Naive thymus-derived CD4-positive, alpha-beta T cell (primary cell): ENCODE data around the gene SLC36A1. TPM values are rescaled to one million over a fixed set of nuclear protein-coding genes. Genes with fewer than 3 reads are reported as not detected.
A peak's percentile ranks its signal among the peaks of the same experiment; 100 is the strongest.

Experiments used
- ATAC-seq: fragments of 150-1000 bp; cut with Tn5 transposase; 2 replicates; pipeline ENCODE4 v1.10.0; 2021; ENCODE audit warnings: mild to moderate bottlenecking, moderate library complexity
- CTCF ChIA-PET: fragments of 350-600 bp; sonication (Branson Sonifier 250); formaldehyde crosslinking; loops from one replicate; lab custom pipeline; 2021; ENCODE audit warnings: antibody characterized with exemption; lab: Charles Lee
- POLR2A ChIA-PET: fragments of 350-600 bp; sonication (Branson Sonifier 250); formaldehyde crosslinking; loops from one replicate; lab custom pipeline; 2021; ENCODE audit warnings: antibody characterized with exemption, inconsistent platforms; lab: Charles Lee
- DNase-seq, 9 donors: peaks; one replicate each; pipeline versions ENCODE4 v3.0.0 to v3.0.0-alpha.2; 2020 to 2022; ENCODE audit warnings: mixed read lengths in 1 of 9
- H3K27ac ChIP-seq: one replicate; pipeline ENCODE4 v1.7.0; 2013; ENCODE audit warnings: mild to moderate bottlenecking, low read depth, low read length, moderate library complexity
- H3K27me3 ChIP-seq, 2 donors: one replicate each; pipeline ENCODE4 v1.7.0; 2013; ENCODE audit warnings: low read length in 2 of 2, mild to moderate bottlenecking in 2 of 2, moderate library complexity in 2 of 2; ENCODE audit not compliant: control insufficient read depth in 2 of 2, insufficient read depth in 2 of 2
- H3K36me3 ChIP-seq, 3 experiments: 1 replicate in 2 of 3; 2 replicates in 1 of 3; pipeline ENCODE4 v1.7.0; 2013; ENCODE audit warnings: low read length in 3 of 3, mild to moderate bottlenecking in 3 of 3, moderate library complexity in 1 of 3; ENCODE audit not compliant: insufficient read depth in 3 of 3, control insufficient read depth in 2 of 3
- H3K4me1 ChIP-seq, 2 donors: one replicate each; pipeline ENCODE4 v1.7.0; 2013; ENCODE audit warnings: low read length in 2 of 2, mild to moderate bottlenecking in 2 of 2, moderate library complexity in 1 of 2; ENCODE audit not compliant: control insufficient read depth in 2 of 2, insufficient read depth in 2 of 2
- H3K4me3 ChIP-seq: 2 replicates; pipeline ENCODE4 v1.7.0; 2013; ENCODE audit warnings: mild to moderate bottlenecking, low read length
- H3K9me3 ChIP-seq, 3 experiments: 1 replicate in 2 of 3; 2 replicates in 1 of 3; pipeline ENCODE4 v1.7.0; 2013; ENCODE audit warnings: low read length in 3 of 3; ENCODE audit not compliant: control insufficient read depth in 2 of 3
- H3K27ac Mint-ChIP-seq, 9 donors: one replicate each; pipeline ENCODE4 v1.8.0; 2020 to 2022; ENCODE audit warnings: mixed read lengths in 9 of 9, mild to moderate bottlenecking in 8 of 9, moderate library complexity in 5 of 9, inconsistent platforms in 2 of 9
- H3K27me3 Mint-ChIP-seq, 5 donors: one replicate each; pipeline ENCODE4 v1.8.0; 2021 to 2022; ENCODE audit warnings: mixed read lengths in 5 of 5, mild to moderate bottlenecking in 1 of 5
- H3K36me3 Mint-ChIP-seq, 5 donors: one replicate each; pipeline ENCODE4 v1.8.0; 2020 to 2022; ENCODE audit warnings: mixed read lengths in 5 of 5, mild to moderate bottlenecking in 3 of 5, inconsistent platforms in 1 of 5
- H3K4me1 Mint-ChIP-seq, 7 donors: one replicate each; pipeline ENCODE4 v1.8.0; 2020 to 2022; ENCODE audit warnings: mixed read lengths in 7 of 7, mild to moderate bottlenecking in 3 of 7, inconsistent platforms in 1 of 7
- H3K4me3 Mint-ChIP-seq, 10 donors: one replicate each; pipeline ENCODE4 v1.8.0; 2020 to 2022; ENCODE audit warnings: mild to moderate bottlenecking in 10 of 10, mixed read lengths in 10 of 10, moderate library complexity in 6 of 10, inconsistent platforms in 2 of 10
- H3K9me3 Mint-ChIP-seq, 11 donors: one replicate each; pipeline ENCODE4 v1.8.0; 2020 to 2022; ENCODE audit warnings: mixed read lengths in 11 of 11, mild to moderate bottlenecking in 4 of 11, inconsistent platforms in 1 of 11, moderate library complexity in 1 of 11
- intact Hi-C, 2 donors: fragments of 100-400 bp; cut with micrococcal nuclease; formaldehyde crosslinking; loops; one replicate each; pipeline ENCODE4 v1.15.1; 2023
- polyA plus RNA-seq, 2 donors: library from polyadenylated mRNA; unstranded; fragments of 300-500 nt; fragmentation: Illumina TruSeq; gene quantifications; one replicate each; pipeline ENCODE4 v1.2.3, GENCODE V29; 2021
- total RNA-seq, 6 experiments: library from RNA in 5 of 6; stranded (reverse) in 5 of 6; gene quantifications; 1 replicate in 5 of 6; 2 replicates in 1 of 6; pipeline ENCODE4 v1.2.3 and lab custom pipeline; 2021 to 2026

SLC36A1 gene
- total and polyA plus RNA-seq, 7 experiments from 2014 or later: 0.45 to 16.6 (median 5.1) TPM

DNA sequence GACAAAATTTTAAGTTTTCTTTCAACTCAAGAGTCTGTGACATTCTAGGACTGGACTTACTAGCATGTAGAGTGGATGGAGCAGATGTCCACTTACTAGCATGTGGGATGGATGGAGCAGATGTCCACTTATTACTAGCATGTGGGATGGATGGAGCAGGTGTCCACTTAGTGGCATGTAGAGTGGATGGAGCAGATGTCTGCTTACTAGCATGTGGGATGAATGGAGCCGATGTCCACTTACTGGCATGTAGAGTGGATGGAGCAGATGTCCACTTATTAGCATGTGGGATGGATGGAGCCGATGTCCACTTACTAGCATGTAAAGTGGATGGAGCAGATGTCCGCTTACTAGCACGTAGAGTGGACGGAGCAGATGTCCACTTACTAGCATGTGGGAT is 2.4 kb downstream of the SLC36A1 start:
- ChIA-PET CTCF (interaction anchor here (1.3 to 2.9 kb wide), 2 partner anchors 14 to 202 kb away, joined by 3 to 37 read pairs; no protein-coding TSS in a partner anchor), POLR2A (no interaction called here)
- no peak overlapping the region for H3K27ac ChIP-seq
- Mint-ChIP-seq H3K4me3 (peak overlapping the region in 1 of 10 donors; percentile 95), H3K27ac (peak overlapping the region in 1 of 9 donors; percentile 14), H3K4me1 (peaks cover 18 to 24% (median 19%) of the 10 kb centered on the region in 7 donors), H3K36me3 (peaks cover 0 to 4% (median 0%) of the 10 kb centered on the region in 5 donors), H3K9me3 (peaks cover 0 to 3% (median 0%) of the 10 kb centered on the region in 11 donors), H3K27me3 (peaks cover 6 to 29% (median 7%) of the 10 kb centered on the region in 5 donors)
- no peak overlapping the region for H3K4me3 ChIP-seq
- peaks cover 0 to 3% of the 10 kb centered on the region in 2 donors for H3K27me3 ChIP-seq
- no peak for ATAC-seq
- peaks cover 0 to 4% (median 0%) of the 10 kb centered on the region in 3 experiments for H3K36me3 ChIP-seq
- no peak for DNase-seq
- no peaks in the 10 kb centered on the region for H3K9me3 ChIP-seq
- H3K4me1 ChIP-seq: peaks cover 6 to 15% of the 10 kb centered on the region in 2 donors
- intact Hi-C loops: loop anchor here (2.0 to 5.0 kb wide), 6 partner anchors 13 to 1077 kb away; partner anchors contain the start of genes ANXA6 (in 1 of the 2), ATOX1 (in 1 of the 2) and TNIP1 (in 1 of the 2)

DNA sequence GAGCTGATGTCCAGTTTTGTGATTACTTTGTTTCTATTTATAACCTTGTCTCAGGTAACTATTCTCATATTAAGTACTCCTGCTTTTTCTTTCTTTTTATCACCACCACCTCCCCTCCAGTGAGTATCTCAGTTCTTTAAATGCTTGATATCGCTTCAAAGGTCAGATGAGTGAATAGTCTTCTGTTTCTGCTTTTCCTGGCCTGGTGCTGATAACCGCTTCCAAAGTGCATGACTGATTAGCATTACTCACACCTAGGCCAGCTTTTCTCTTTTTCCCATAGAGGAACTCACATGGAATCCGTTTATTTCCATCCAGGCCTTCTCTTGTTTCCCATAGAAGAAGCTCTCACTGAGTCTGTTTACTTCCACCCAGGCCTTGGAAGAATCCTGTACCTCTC is 3.2 kb downstream of the SLC36A1 start:
- intact Hi-C loops: no loop called here
- DNase-seq: no peak
- peaks cover 0 to 1% (median 0%) of the 10 kb centered on the region in 11 donors for H3K9me3 Mint-ChIP-seq
- no peak overlapping the region for H3K4me3 ChIP-seq
- H3K4me1 Mint-ChIP-seq: peaks cover 18 to 24% (median 19%) of the 10 kb centered on the region in 7 donors
- H3K36me3 Mint-ChIP-seq: peaks cover 0 to 4% (median 0%) of the 10 kb centered on the region in 5 donors
- ChIA-PET POLR2A (no interaction called here), CTCF (no interaction called here)
- no peak overlapping the region for H3K4me3 Mint-ChIP-seq
- peaks cover 6 to 15% of the 10 kb centered on the region in 2 donors for H3K4me1 ChIP-seq
- H3K27ac ChIP-seq: no peak overlapping the region
- no peak for ATAC-seq
- no peaks in the 10 kb centered on the region for H3K9me3 ChIP-seq
- H3K36me3 ChIP-seq: peaks cover 0 to 4% (median 0%) of the 10 kb centered on the region in 3 experiments
- peaks cover under 1 to 21% (median 6%) of the 10 kb centered on the region in 5 donors for H3K27me3 Mint-ChIP-seq
- no peak overlapping the region for H3K27ac Mint-ChIP-seq
- no peaks in the 10 kb centered on the region for H3K27me3 ChIP-seq

DNA sequence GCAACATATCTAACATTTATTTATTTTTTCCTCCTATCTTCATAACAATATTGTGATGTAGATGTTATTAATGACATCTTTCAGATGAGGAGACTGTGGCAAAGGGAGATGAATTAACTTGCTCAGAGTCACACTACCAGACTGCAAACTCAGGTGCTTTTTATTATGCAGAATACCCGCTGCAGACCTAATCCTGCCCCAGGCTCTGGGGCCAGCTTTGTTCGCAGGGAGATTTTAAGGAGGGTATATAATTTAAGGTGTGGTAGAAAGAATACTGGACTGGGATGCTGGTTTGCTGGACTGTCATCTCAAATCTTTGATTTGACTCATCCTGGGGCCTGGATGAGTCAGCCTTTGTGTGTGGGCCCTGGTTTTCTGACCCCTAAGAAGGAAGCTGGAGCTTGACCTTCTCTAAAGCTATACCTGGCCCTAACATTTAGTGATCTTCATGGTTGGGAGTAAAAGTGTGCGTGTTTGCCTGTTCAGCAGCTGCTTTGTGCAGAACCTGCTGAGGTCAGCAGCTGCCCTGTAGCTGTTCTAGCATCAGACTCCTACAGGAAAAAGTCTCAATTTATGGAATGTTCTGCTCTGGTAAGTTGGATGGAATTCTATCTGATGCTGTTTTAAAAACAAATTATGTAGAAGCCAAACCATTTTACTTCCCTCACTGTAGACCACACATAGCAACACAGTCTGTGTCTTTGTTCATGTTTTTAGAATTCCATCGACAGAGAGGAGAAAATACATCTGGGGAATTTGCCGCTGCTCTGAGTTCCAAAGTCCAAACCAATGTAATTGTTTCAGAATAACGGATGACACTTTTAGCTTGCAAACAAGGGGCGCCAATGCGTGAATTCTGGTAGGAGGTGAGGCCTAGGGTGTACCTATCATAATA is 4.5 kb downstream of the SLC36A1 start:
- Histone ChIP-seq H3K9me3 (no peaks in the 10 kb centered on the region), H3K4me1 (peaks cover 6 to 15% of the 10 kb centered on the region in 2 donors), H3K27ac (no peak overlapping the region), H3K4me3 (no peak overlapping the region), H3K36me3 (peaks cover 0 to 4% (median 0%) of the 10 kb centered on the region in 3 experiments), H3K27me3 (no peaks in the 10 kb centered on the region)
- POLR2A ChIA-PET: interaction anchor here (1.2 kb wide), 1 partner anchor 15 kb away, joined by 3 read pairs; no protein-coding TSS in a partner anchor
- peaks cover 0 to 1% (median 0%) of the 10 kb centered on the region in 11 donors for H3K9me3 Mint-ChIP-seq
- H3K27ac Mint-ChIP-seq: no peak overlapping the region
- intact Hi-C loops: no loop called here
- H3K27me3 Mint-ChIP-seq: peaks cover 0 to 12% (median 0%) of the 10 kb centered on the region in 5 donors
- ATAC-seq: no peak
- DNase-seq: no peak
- peaks cover 0 to 5% (median 0%) of the 10 kb centered on the region in 5 donors for H3K36me3 Mint-ChIP-seq
- CTCF ChIA-PET: no interaction called here
- no peak overlapping the region for H3K4me3 Mint-ChIP-seq
- H3K4me1 Mint-ChIP-seq: peaks cover 18 to 24% (median 19%) of the 10 kb centered on the region in 7 donors

DNA sequence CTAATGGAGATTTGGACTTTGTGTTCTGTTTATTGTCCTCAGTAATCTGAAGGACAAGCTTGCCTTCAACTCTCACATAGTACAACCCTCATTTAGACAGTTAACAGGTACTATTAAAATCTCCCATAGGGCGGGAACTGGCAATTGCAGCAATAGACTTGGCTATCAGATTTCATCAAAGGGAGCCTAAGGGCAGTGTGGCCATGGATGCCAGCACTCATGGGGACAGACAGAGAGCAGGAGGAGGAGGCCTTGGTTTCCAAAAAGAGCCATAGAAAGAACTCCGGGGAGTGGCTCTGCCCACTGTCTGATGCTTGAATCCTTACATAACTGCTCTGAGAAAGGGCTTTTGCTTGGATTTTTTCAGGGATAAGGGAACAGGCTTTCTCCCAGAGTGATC is 6.8 kb downstream of the SLC36A1 start:
- DNase-seq (no peak), ATAC-seq (no peak)
- H3K4me3 ChIP-seq: no peak overlapping the region
- H3K36me3 ChIP-seq: peaks cover 0 to 4% (median 0%) of the 10 kb centered on the region in 3 experiments
- ChIA-PET CTCF (interaction anchor here (1.0 kb wide), 1 partner anchor 9 kb away, joined by 3 read pairs; no protein-coding TSS in a partner anchor), POLR2A (no interaction called here)
- H3K9me3 ChIP-seq: no peaks in the 10 kb centered on the region
- H3K9me3 Mint-ChIP-seq: no peaks in the 10 kb centered on the region
- H3K36me3 Mint-ChIP-seq: peaks cover 0 to 21% (median 0%) of the 10 kb centered on the region in 5 donors
- peaks cover 6 to 15% (median 7%) of the 10 kb centered on the region in 7 donors for H3K4me1 Mint-ChIP-seq
- no peak overlapping the region for H3K4me3 Mint-ChIP-seq
- H3K27me3 Mint-ChIP-seq: no peaks in the 10 kb centered on the region
- no peak overlapping the region for H3K27ac Mint-ChIP-seq
- H3K4me1 ChIP-seq: peaks cover 0 to 3% of the 10 kb centered on the region in 2 donors
- intact Hi-C loops: no loop called here
- no peaks in the 10 kb centered on the region for H3K27me3 ChIP-seq
- H3K27ac ChIP-seq: no peak overlapping the region

DNA sequence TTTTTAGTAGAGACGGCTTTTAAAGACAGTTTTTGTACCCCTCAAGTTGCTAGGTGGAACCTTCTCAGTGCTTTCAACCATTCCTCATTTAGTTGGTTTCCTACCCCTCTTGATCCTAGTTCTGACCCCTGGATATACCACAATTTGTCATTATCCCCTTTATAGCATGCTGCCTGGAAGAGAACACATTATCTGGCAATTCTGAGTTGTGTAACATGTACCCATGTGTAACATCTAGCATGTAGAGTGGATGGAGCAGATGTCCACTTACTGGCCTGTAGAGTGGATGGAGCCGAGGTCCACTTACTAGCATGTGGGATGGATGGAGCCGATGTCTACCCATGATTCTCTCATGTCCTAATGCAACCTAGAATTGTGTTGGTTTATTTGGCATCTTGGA is 7.5 kb downstream of the SLC36A1 start:
- Mint-ChIP-seq H3K9me3 (no peaks in the 10 kb centered on the region), H3K4me3 (no peak overlapping the region)
- CTCF ChIA-PET: interaction anchor here (0.7 kb wide), 1 partner anchor 30 kb away, joined by 3 read pairs; no protein-coding TSS in a partner anchor

DNA sequence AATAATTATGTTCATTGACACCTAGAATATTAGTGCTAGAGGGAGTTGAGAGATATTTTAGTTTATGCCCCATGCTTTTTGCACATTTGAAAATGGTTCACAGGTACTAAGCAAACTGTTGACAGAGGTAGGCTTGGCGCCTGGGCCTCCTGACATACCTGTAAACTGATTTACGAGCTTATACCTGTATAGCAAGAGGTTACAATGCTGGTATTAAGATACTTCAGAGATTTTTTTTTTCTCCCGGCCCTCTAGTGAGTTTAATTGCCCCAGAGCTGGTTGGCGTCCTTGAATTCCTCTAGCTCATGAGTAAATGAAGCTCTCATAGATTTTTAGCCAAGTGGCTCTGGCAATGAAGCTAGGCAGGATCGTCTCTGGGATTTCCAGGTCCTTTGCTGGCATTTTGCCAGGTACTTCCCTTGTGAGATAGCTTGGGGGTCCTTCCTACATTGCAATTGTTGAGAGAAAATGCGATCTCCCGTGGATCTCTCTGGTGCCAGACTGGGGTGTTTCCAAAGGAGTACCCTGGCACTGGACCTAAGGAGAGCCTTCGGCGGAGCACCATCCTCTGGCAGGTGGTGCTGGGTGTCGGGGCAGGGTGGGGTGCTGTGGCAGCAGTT is 9.0 kb downstream of the SLC36A1 start:
- no peak for ATAC-seq
- Histone ChIP-seq H3K4me1 (no peaks in the 10 kb centered on the region), H3K4me3 (no peak overlapping the region), H3K9me3 (no peaks in the 10 kb centered on the region), H3K27ac (no peak overlapping the region), H3K36me3 (peaks cover 0 to 4% (median 0%) of the 10 kb centered on the region in 3 experiments), H3K27me3 (no peaks in the 10 kb centered on the region)
- ChIA-PET CTCF (interaction anchor here (0.6 kb wide), 1 partner anchor 32 kb away, joined by 3 read pairs; no protein-coding TSS in a partner anchor), POLR2A (no interaction called here)
- no peaks in the 10 kb centered on the region for H3K27me3 Mint-ChIP-seq
- peaks cover 0 to 35% (median 6%) of the 10 kb centered on the region in 5 donors for H3K36me3 Mint-ChIP-seq
- H3K4me1 Mint-ChIP-seq: peaks cover 0 to 11% (median 0%) of the 10 kb centered on the region in 7 donors
- no peak for DNase-seq
- no peak overlapping the region for H3K4me3 Mint-ChIP-seq
- H3K9me3 Mint-ChIP-seq: no peaks in the 10 kb centered on the region
- no peak overlapping the region for H3K27ac Mint-ChIP-seq
- intact Hi-C loops: no loop called here

More for the DNA sequence above, 7.5 kb downstream of the SLC36A1 start:
- no peak for ATAC-seq
- Histone ChIP-seq H3K4me3 (no peak overlapping the region), H3K27ac (no peak overlapping the region), H3K9me3 (no peaks in the 10 kb centered on the region), H3K27me3 (no peaks in the 10 kb centered on the region), H3K4me1 (no peaks in the 10 kb centered on the region), H3K36me3 (peaks cover 0 to 4% (median 0%) of the 10 kb centered on the region in 3 experiments)
- no peak for DNase-seq
- Mint-ChIP-seq H3K36me3 (peaks cover 0 to 26% (median under 1%) of the 10 kb centered on the region in 5 donors), H3K4me1 (peaks cover 0 to 9% (median 1%) of the 10 kb centered on the region in 7 donors), H3K27me3 (no peaks in the 10 kb centered on the region), H3K27ac (no peak overlapping the region)
- intact Hi-C loops: no loop called here
- POLR2A ChIA-PET: no interaction called here
